H9 (cell line): ENCODE data around the gene ASTN2. TPM values are rescaled to one million over a fixed set of nuclear protein-coding genes. Genes with fewer than 3 reads are reported as not detected.

Experiments used
- DNase-seq: peaks from one replicate; pipeline ENCODE4 v3.0.0-alpha.2; 2017
- H2AFZ ChIP-seq: one replicate; pipeline ENCODE4 v1.6.1; 2013; ENCODE audit warnings: mild to moderate bottlenecking, low read length, control low read depth, moderate library complexity
- H2AK5ac ChIP-seq: 2 replicates; pipeline ENCODE4 v1.6.1; 2013; ENCODE audit warnings: low read length, control low read depth, mixed read lengths; ENCODE audit not compliant: insufficient read length
- H2BK120ac ChIP-seq: one replicate; pipeline ENCODE4 v1.6.1; 2013; ENCODE audit warnings: low read depth, mild to moderate bottlenecking, low read length, control low read depth, inconsistent platforms; ENCODE audit not compliant: poor library complexity, severe bottlenecking
- H2BK12ac ChIP-seq: 2 replicates; pipeline ENCODE4 v1.6.1; 2013; ENCODE audit warnings: low read length, control low read depth, mixed read lengths, low read depth; ENCODE audit not compliant: insufficient read length
- H2BK15ac ChIP-seq: 2 replicates; pipeline ENCODE4 v1.6.1; 2013; ENCODE audit warnings: low read depth, low read length, control low read depth
- H2BK20ac ChIP-seq: one replicate; pipeline ENCODE4 v1.6.1; 2013; ENCODE audit warnings: low read depth, mild to moderate bottlenecking, low read length, control low read depth, inconsistent platforms; ENCODE audit not compliant: poor library complexity, severe bottlenecking
- H2BK5ac ChIP-seq: 2 replicates; pipeline ENCODE4 v1.6.1; 2013; ENCODE audit warnings: low read length, control low read depth, mixed read lengths; ENCODE audit not compliant: insufficient read length
- H3K14ac ChIP-seq: 2 replicates; pipeline ENCODE4 v1.6.1; 2013; ENCODE audit warnings: low read length, control low read depth; ENCODE audit not compliant: insufficient read depth
- H3K18ac ChIP-seq: 2 replicates; pipeline ENCODE4 v1.6.1; 2013; ENCODE audit warnings: low read depth, mild to moderate bottlenecking, mixed read lengths, low read length, control low read depth; ENCODE audit not compliant: insufficient read length
- H3K23ac ChIP-seq: 2 replicates; pipeline ENCODE4 v1.6.1; 2013; ENCODE audit warnings: low read length, control low read depth, mixed read lengths, low read depth; ENCODE audit not compliant: insufficient read length
- H3K23me2 ChIP-seq: 2 replicates; pipeline ENCODE4 v1.6.1; 2013; ENCODE audit warnings: low read depth, mild to moderate bottlenecking, mixed read lengths, low read length, control low read depth; ENCODE audit not compliant: insufficient read length, poor library complexity, severe bottlenecking
- H3K27ac ChIP-seq: 2 replicates; pipeline ENCODE4 v1.5.1; 2013; ENCODE audit warnings: low read length, control low read depth, mixed read lengths, low read depth; ENCODE audit not compliant: insufficient read length
- H3K27me3 ChIP-seq: 2 replicates; pipeline ENCODE4 v1.6.1; 2013; ENCODE audit warnings: low read length, control low read depth, inconsistent platforms; ENCODE audit not compliant: insufficient read depth
- H3K4ac ChIP-seq: 2 replicates; pipeline ENCODE4 v1.6.1; 2013; ENCODE audit warnings: low read depth, mild to moderate bottlenecking, control low read depth, inconsistent platforms, low read length, moderate library complexity
- H3K4me1 ChIP-seq: 2 replicates; pipeline ENCODE4 v1.6.1; 2013; ENCODE audit warnings: low read length, control low read depth, inconsistent platforms; ENCODE audit not compliant: insufficient read depth
- H3K4me2 ChIP-seq: 2 replicates; pipeline ENCODE4 v1.6.1; 2013; ENCODE audit warnings: low read length, control low read depth, mixed read lengths; ENCODE audit not compliant: insufficient read length, insufficient read depth
- H3K56ac ChIP-seq: 2 replicates; pipeline ENCODE4 v1.6.1; 2013; ENCODE audit warnings: low read depth, mild to moderate bottlenecking, mixed read lengths, low read length, control low read depth; ENCODE audit not compliant: insufficient read length
- H3K79me1 ChIP-seq: 2 replicates; pipeline ENCODE4 v1.6.1; 2013; ENCODE audit warnings: low read depth, mild to moderate bottlenecking, moderate library complexity, low read length, control low read depth, inconsistent platforms; ENCODE audit not compliant: insufficient read depth, poor library complexity, severe bottlenecking
- H3K79me2 ChIP-seq: 2 replicates; pipeline ENCODE4 v1.6.1; 2013; ENCODE audit warnings: low read length, control low read depth, inconsistent platforms; ENCODE audit not compliant: insufficient read depth
- H3K9ac ChIP-seq: 2 replicates; pipeline ENCODE4 v1.6.1; 2013; ENCODE audit warnings: low read length, control low read depth, mixed read lengths; ENCODE audit not compliant: insufficient read length; ENCODE audit errors: extremely low read depth
- H3K9me3 ChIP-seq: one replicate; pipeline ENCODE4 v1.6.1; 2013; ENCODE audit warnings: low read depth, low read length, inconsistent platforms; ENCODE audit not compliant: control insufficient read depth
- H3T11ph ChIP-seq: one replicate; pipeline ENCODE4 v1.6.1; 2013; ENCODE audit warnings: mild to moderate bottlenecking, low read length, control low read depth, inconsistent platforms
- H4K20me1 ChIP-seq: one replicate; pipeline ENCODE4 v1.6.1; 2013; ENCODE audit not compliant: control insufficient read depth, insufficient read length, insufficient read depth
- H4K5ac ChIP-seq: 2 replicates; pipeline ENCODE4 v1.6.1; 2013; ENCODE audit warnings: low read depth, mild to moderate bottlenecking, mixed read lengths, low read length, control low read depth; ENCODE audit not compliant: insufficient read length
- H4K8ac ChIP-seq: replicated peaks from 2 replicates; pipeline ENCODE4 v1.6.1; 2013; ENCODE audit warnings: low read length, control low read depth, mixed read lengths, low read depth; ENCODE audit not compliant: insufficient read length
- H4K91ac ChIP-seq: 2 replicates; pipeline ENCODE4 v1.6.1; 2013; ENCODE audit warnings: low read depth, mild to moderate bottlenecking, moderate library complexity, mixed read lengths, low read length, control low read depth; ENCODE audit not compliant: insufficient read length
- H3K27ac Mint-ChIP-seq, 3 experiments: 2 replicates in 2 of 3; 3 replicates in 1 of 3; pipeline ENCODE4 v1.8.0; 2020 to 2021; ENCODE audit warnings: mixed read lengths in 3 of 3, mild to moderate bottlenecking in 1 of 3, moderate library complexity in 1 of 3
- H3K27me3 Mint-ChIP-seq: 2 replicates; pipeline ENCODE4 v1.8.0; 2021; ENCODE audit warnings: low read depth, mild to moderate bottlenecking, moderate library complexity, mixed read lengths
- H3K36me3 Mint-ChIP-seq, 3 experiments: 2 replicates in 2 of 3; 3 replicates in 1 of 3; pipeline ENCODE4 v1.8.0; 2020 to 2021; ENCODE audit warnings: low read depth in 3 of 3, mixed read lengths in 3 of 3; ENCODE audit not compliant: insufficient read depth in 1 of 3
- H3K4me1 Mint-ChIP-seq, 2 experiments: 2 replicates each; pipeline ENCODE4 v1.8.0; 2020; ENCODE audit warnings: mixed read lengths in 2 of 2
- H3K4me3 Mint-ChIP-seq, 2 experiments: 2 replicates in 1 of 2; 3 replicates in 1 of 2; pipeline ENCODE4 v1.8.0; 2020 to 2021; ENCODE audit warnings: mild to moderate bottlenecking in 2 of 2, mixed read lengths in 2 of 2, moderate library complexity in 1 of 2
- H3K9me3 Mint-ChIP-seq, 2 experiments: 2 replicates in 1 of 2; 3 replicates in 1 of 2; pipeline ENCODE4 v1.8.0; 2020; ENCODE audit warnings: mild to moderate bottlenecking in 2 of 2, mixed read lengths in 2 of 2, moderate library complexity in 1 of 2
- WGBS: extraction: QIAGEN DNeasy Blood & Tissue Kit; methylation state at CpG from one replicate; pipeline ENCODE4 v1.1.7; 2013; ENCODE audit warnings: missing lambda C conversion rate, low lambda C conversion rate, mixed read lengths; ENCODE audit not compliant: insufficient read length; ENCODE audit errors: extremely low coverage; 5-methylcytosine and 5-hydroxymethylcytosine counted together
- total RNA-seq: library from RNA; stranded (reverse); gene quantifications from 2 replicates; pipeline ENCODE4 v1.2.1, GENCODE V29; 2021
- TF ChIP-seq, protein P1 (sequence below): fragments of 200-600 bp; sonication (generic); conservative IDR thresholded peaks from 3 replicates; pipeline ENCODE4 v1.8.0; 2021; ENCODE audit warnings: antibody characterized with exemption, mild to moderate bottlenecking

The ASTN2 gene
- total RNA-seq, 1 experiment from 2014 or later, result 9.7 TPM

DNA sequence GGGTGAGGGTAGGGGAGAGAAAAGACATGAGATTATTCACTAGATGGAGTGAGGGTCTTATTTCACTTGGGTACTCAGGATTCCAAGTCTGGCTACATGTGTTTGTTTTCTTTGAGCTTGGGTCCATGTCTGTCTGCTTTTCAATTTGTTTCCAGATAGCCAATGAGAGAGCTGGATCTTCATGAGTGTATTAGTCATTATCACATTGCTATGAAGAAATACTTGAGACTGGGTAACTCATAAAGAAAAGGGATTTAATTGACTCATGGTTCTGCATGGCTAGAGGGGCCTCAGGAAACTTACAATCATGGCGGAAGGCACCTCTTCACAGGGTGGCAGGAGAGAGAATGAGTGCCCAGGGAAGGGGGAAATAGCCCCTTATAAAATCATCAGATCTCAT lies 924.5 kb downstream of the ASTN2 start:
- no peak overlapping the region for H3K56ac ChIP-seq
- H4K20me1 ChIP-seq, result no peaks in the 10 kb centered on the region
- H3K9ac ChIP-seq, result no peak overlapping the region
- H3K4ac ChIP-seq, result no peak overlapping the region
- no peak overlapping the region for H3K14ac ChIP-seq
- H3K9me3 ChIP-seq, result no peaks in the 10 kb centered on the region
- no peak overlapping the region for H3K18ac ChIP-seq
- H4K8ac ChIP-seq, result no peak overlapping the region
- no peaks in the 10 kb centered on the region for H3K27me3 ChIP-seq
- H2AK5ac ChIP-seq, result no peak overlapping the region
- peaks cover 29 to 30% of the 10 kb centered on the region in 2 experiments for H3K4me1 Mint-ChIP-seq
- H3K9me3 Mint-ChIP-seq, result no peaks in the 10 kb centered on the region
- no peak overlapping the region for H4K91ac ChIP-seq
- H3K23me2 ChIP-seq, result no peaks in the 10 kb centered on the region
- no CpG with 5 or more reads among the region's 1 CpG for WGBS
- no peak overlapping the region for H2BK15ac ChIP-seq
- no peak overlapping the region for H3K4me3 Mint-ChIP-seq
- no peak overlapping the region for H2AFZ ChIP-seq
- no peak overlapping the region for H4K5ac ChIP-seq
- H3K4me2 ChIP-seq, result no peak overlapping the region
- H3K27ac ChIP-seq, result no peak overlapping the region
- H3K79me1 ChIP-seq, result no peaks in the 10 kb centered on the region
- 0 out of 7 replicates have a peak, but pooled peaks cover 0 to 3% (median 0%) of the 10 kb centered on the region in 3 experiments for H3K36me3 Mint-ChIP-seq
- H2BK120ac ChIP-seq, result no peak overlapping the region
- TF ChIP-seq, protein P1, sequence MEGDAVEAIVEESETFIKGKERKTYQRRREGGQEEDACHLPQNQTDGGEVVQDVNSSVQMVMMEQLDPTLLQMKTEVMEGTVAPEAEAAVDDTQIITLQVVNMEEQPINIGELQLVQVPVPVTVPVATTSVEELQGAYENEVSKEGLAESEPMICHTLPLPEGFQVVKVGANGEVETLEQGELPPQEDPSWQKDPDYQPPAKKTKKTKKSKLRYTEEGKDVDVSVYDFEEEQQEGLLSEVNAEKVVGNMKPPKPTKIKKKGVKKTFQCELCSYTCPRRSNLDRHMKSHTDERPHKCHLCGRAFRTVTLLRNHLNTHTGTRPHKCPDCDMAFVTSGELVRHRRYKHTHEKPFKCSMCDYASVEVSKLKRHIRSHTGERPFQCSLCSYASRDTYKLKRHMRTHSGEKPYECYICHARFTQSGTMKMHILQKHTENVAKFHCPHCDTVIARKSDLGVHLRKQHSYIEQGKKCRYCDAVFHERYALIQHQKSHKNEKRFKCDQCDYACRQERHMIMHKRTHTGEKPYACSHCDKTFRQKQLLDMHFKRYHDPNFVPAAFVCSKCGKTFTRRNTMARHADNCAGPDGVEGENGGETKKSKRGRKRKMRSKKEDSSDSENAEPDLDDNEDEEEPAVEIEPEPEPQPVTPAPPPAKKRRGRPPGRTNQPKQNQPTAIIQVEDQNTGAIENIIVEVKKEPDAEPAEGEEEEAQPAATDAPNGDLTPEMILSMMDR, result no peak
- H3K27ac Mint-ChIP-seq, result no peak overlapping the region
- DNase-seq, result no peak
- no peak overlapping the region for H2BK5ac ChIP-seq
- H3K23ac ChIP-seq, result no peak overlapping the region
- no peaks in the 10 kb centered on the region for H3K79me2 ChIP-seq
- H3K4me1 ChIP-seq, result no peaks in the 10 kb centered on the region
- no peaks in the 10 kb centered on the region for H3K27me3 Mint-ChIP-seq
- no peak overlapping the region for H2BK12ac ChIP-seq
- no peak overlapping the region for H2BK20ac ChIP-seq
- no peak overlapping the region for H3T11ph ChIP-seq
